ENCODE results near the gene CHURC1.

Gene CHURC1

DNA sequence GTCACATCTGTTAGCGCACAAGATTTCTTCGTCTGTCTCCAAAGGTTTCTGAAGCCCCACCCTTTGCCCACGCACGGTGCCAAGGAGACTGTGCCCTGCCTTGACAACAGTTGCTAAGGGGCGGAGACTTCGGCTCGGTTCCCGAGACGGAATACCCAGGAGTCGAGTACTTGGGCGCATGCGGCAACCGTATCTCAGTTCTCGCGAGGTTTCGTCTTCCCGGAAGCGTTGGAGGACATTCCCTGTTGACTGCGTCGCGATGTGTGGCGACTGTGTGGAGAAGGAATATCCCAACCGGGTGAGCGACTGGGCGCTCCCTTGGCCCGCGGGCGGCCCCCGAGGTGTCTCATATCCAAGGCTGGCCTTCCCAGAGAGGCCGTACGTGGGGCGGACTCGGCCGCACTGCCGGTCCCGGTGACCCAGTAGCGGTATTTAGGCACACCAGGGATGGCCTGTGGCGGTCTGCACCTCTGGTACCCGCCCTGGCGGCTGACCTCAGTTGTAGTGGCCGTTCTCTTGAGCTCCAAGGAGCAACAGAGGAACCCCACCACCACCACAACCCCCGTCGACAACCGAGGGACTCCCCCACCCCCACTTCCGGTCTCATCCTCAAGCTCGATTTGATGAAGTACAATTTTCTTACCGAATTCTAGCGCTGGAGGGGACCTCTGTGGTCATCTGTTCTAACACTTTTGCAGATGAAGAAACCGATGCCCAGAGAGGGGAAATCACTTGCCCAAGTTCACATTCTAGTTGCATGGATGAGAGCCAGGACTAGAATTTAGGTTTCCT is at the start of gene CHURC1:
Gene CHURC1 (plus strand): TSS at position 219 of the 792 bp plus-strand sequence. CDS start 41 bp downstream, at position 260.
- peak; percentile 100 for ATAC-seq
- Mint-ChIP-seq H3K4me1 (peaks cover 45% of the 10 kb centered on the region), H3K27ac (peak within 1 kb of the TSS; percentile 98), H3K27me3 (no peaks in the 10 kb centered on the region), H3K4me3 (peak within 1 kb of the TSS; percentile 94), H3K9me3 (no peaks in the 10 kb centered on the region), H3K36me3 (peaks cover 6% of the 10 kb centered on the region)

DNA sequence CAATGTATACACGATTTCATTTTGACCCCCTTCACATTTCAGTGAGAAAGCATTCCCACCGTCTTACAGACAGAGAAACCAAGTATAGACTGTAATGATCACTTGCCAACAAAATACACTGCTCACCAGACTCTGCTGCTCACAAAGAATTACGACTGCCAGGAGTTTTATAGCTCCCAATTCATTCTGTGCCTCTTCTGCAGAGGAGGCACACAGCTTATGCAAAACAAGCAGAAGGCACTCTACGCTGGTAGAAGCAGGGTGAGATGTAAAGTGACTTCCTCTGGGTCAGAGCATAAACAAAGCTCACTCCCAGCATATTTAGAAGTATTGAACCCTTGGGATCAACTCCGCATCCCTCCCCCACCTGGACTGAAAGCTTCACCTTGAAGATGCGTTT is 49.1 kb upstream of the CHURC1 start:
- H3K4me1 Mint-ChIP-seq = peaks cover 5% of the 10 kb centered on the region
- H3K27me3 Mint-ChIP-seq = peaks cover 30% of the 10 kb centered on the region
- no peaks in the 10 kb centered on the region for H3K9me3 Mint-ChIP-seq
- H3K27ac Mint-ChIP-seq = no peak overlapping the region
- H3K4me3 Mint-ChIP-seq = no peak overlapping the region
- H3K36me3 Mint-ChIP-seq = no peaks in the 10 kb centered on the region
- no peak for ATAC-seq

DNA sequence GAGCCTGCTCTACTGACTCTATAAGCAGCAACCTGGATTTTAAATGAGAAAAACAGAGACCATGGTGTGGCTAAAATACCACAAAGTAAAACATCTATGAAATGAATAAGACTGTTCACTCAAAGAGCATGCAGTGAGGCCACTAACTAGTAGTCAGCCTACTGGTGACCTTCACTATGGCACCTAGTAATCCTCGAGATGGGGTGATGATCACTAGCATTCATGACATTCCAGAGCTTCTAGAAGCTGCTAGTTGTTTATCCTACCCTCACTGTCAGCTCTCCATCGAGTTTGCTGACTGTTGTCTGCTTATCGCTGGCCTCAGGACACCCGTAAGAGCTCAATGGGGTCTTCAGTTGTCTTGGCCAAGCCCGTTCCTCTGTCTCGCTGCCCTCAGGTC is 48.3 kb upstream of the CHURC1 start:
- H3K36me3 Mint-ChIP-seq = no peaks in the 10 kb centered on the region
- no peak for ATAC-seq
- no peak overlapping the region for H3K4me3 Mint-ChIP-seq
- no peak overlapping the region for H3K27ac Mint-ChIP-seq
- H3K4me1 Mint-ChIP-seq = peaks cover 11% of the 10 kb centered on the region
- H3K27me3 Mint-ChIP-seq = peaks cover 30% of the 10 kb centered on the region
- H3K9me3 Mint-ChIP-seq = no peaks in the 10 kb centered on the region

DNA sequence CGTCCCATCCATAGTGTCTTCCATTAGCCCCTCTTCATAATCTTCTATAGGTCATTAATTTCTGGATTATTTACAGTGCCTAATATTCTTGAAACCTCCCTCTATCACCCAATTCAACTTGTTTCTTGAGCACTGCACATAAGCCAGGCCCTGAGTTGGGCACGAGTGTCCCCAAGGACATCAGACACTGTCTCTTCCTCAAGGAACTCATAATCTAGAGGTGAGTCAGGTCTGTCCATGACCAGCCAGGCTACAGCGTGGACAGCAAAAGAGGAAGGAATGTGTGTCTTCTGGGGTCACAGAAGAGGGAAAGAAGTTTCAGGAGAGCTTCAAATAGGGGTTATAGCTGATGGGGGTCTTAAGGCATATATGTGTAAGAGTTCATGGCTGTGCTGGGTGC is 47.1 kb upstream of the CHURC1 start:
- Mint-ChIP-seq H3K36me3 (no peaks in the 10 kb centered on the region), H3K27me3 (peaks cover 23% of the 10 kb centered on the region), H3K4me3 (no peak overlapping the region), H3K27ac (no peak overlapping the region), H3K9me3 (no peaks in the 10 kb centered on the region), H3K4me1 (peaks cover 11% of the 10 kb centered on the region)
- ATAC-seq = no peak

DNA sequence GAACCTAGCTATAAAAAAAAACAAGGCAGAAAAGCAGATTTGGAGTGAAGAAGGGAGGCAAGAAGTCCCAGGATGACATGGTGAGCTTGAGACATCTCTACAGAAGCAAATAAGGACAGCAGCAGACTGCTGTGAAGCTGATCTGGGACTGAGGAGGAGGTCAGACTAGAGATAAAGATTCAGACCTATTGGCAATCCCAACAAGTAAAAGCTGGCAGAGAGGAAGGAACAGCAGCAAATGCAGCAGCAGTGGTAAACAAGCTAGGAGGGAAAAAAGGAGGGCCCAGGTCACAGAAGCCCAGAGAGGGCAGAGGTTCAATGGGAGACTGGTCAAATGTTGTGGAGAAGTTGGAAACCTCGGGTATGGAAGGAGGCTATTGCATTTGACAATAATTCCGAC is 45.9 kb upstream of the CHURC1 start:
- H3K27ac Mint-ChIP-seq = no peak overlapping the region
- H3K4me1 Mint-ChIP-seq = peaks cover 11% of the 10 kb centered on the region
- no peak overlapping the region for H3K4me3 Mint-ChIP-seq
- peaks cover 5% of the 10 kb centered on the region for H3K9me3 Mint-ChIP-seq
- H3K27me3 Mint-ChIP-seq = peaks cover 34% of the 10 kb centered on the region
- H3K36me3 Mint-ChIP-seq = peaks cover 6% of the 10 kb centered on the region
- ATAC-seq = no peak

DNA sequence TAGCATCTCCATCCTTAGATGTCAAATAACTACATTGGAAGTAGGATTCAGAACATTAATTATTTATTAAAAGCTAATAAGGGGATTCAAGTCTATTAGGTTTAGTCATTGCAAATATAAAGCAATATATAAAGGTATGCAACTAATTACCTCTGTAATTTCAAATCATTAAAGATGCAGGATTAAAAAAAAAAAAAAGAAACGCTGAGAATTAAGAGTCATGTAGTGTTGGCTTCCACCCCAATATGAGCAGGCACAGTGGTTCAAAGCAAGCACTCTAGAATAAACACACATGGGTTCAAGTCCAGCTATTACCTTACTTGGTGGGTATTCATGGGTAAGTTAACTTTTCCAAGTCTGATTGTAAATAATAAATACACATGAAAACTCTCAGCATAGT is 45.4 kb upstream of the CHURC1 start:
- no peak for ATAC-seq
- peaks cover 35% of the 10 kb centered on the region for H3K27me3 Mint-ChIP-seq
- peaks cover 5% of the 10 kb centered on the region for H3K9me3 Mint-ChIP-seq
- no peak overlapping the region for H3K27ac Mint-ChIP-seq
- peaks cover 11% of the 10 kb centered on the region for H3K4me1 Mint-ChIP-seq
- peaks cover 6% of the 10 kb centered on the region for H3K36me3 Mint-ChIP-seq
- no peak overlapping the region for H3K4me3 Mint-ChIP-seq

DNA sequence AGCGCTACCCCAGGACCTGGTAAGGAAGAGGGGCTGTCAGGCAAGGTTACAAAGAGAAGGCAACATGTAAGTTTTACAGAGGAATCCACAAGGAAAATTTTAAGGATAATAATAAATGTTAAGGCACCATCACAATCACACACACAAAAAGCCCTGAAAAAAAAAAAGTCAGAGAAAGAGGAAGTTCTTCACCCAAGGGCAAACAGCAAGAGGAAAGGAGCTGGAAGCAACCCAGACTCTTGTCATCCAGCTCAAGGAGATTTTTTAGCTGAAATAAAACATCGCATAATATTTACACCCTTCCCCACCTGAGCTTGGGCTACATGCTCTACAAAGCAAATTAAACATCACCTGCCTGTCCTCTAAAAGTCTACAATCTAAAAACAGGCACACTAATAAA is 44.1 kb upstream of the CHURC1 start:
- peaks cover 5% of the 10 kb centered on the region for H3K9me3 Mint-ChIP-seq
- H3K27ac Mint-ChIP-seq = no peak overlapping the region
- H3K4me3 Mint-ChIP-seq = no peak overlapping the region
- no peak for ATAC-seq
- peaks cover 11% of the 10 kb centered on the region for H3K4me1 Mint-ChIP-seq
- H3K27me3 Mint-ChIP-seq = peaks cover 35% of the 10 kb centered on the region
- peaks cover 6% of the 10 kb centered on the region for H3K36me3 Mint-ChIP-seq

DNA sequence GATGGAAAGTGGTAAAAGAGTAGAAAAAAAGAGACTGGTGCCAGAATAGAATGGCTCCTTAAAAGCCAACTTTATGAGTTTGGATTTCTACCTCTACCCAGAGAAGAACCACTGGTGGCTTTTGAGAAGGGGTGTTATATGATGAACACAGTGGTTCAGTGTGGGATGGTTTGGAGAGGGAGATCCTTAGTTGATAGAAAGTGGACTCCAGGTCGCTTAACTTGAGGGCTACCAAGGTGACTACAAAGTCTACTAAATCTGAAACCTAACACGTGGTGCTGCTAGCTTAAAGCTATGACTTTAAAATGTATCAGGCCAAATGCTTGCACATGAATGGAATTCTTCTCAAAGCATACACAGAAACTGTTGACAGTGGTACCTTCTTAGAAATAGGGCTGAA is 42.9 kb upstream of the CHURC1 start:
- Mint-ChIP-seq H3K9me3 (peaks cover 5% of the 10 kb centered on the region), H3K36me3 (peaks cover 6% of the 10 kb centered on the region), H3K4me1 (peaks cover 11% of the 10 kb centered on the region), H3K4me3 (no peak overlapping the region), H3K27me3 (peaks cover 35% of the 10 kb centered on the region), H3K27ac (no peak overlapping the region)
- no peak for ATAC-seq

DNA sequence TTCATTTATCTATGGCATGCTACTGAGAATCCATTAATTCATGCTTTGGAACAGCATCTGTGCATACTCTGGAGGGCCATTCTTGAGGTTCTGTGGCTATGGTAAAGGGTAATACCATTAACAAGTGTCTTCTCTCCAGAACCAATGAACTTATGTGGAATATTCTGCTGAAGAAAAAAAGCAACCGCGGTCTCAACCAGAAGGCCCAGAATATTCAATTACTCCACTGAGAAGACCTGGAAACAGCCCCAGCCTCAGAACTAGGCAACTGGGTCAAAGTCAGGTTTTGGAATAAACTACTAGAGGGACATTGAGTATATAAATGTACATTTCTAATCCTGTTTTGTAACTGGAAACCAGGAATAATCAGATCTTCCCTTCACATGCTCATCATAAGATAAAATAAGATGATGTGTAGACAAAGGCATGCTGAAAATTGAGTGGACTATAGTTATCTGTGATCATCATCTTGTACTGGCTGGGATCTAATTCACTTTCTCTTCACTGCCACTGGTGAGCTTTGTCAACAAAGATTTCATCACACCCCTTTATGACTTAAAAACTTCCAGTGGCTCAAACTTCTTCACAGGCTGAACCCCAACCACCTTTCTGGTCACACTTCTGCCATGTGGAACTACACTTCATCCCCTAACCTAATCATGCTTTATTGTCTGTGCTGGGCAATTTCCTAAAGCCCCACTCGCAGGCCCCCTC is 40.6 kb upstream of the CHURC1 start:
- no peak for ATAC-seq
- Mint-ChIP-seq H3K4me1 (peaks cover 11% of the 10 kb centered on the region), H3K4me3 (no peak overlapping the region), H3K36me3 (peaks cover 6% of the 10 kb centered on the region), H3K27me3 (peaks cover 27% of the 10 kb centered on the region), H3K9me3 (peaks cover 5% of the 10 kb centered on the region), H3K27ac (no peak overlapping the region)

DNA sequence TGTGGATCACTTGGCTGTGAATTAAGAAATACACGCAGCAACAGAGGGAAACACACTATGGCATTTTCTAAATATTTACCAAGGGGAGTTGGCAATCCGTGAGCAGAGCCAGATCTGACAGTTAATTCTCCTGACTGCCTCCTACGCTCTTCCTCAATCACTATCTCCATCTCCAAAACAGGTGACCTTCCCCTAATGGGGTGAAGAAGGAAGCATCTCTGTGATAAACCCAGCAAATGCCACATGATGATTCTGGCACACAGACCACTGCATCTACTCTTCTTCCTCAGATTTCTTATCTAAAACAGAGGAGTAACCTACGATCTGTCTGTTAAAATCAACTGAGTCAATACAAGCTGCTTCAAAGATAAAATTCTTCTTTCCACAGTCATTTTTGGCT is 38.9 kb upstream of the CHURC1 start:
- Mint-ChIP-seq H3K36me3 (peaks cover 6% of the 10 kb centered on the region), H3K27me3 (peaks cover 37% of the 10 kb centered on the region), H3K9me3 (peaks cover 5% of the 10 kb centered on the region), H3K4me3 (no peak overlapping the region), H3K27ac (no peak overlapping the region), H3K4me1 (peaks cover 13% of the 10 kb centered on the region)
- ATAC-seq = no peak

DNA sequence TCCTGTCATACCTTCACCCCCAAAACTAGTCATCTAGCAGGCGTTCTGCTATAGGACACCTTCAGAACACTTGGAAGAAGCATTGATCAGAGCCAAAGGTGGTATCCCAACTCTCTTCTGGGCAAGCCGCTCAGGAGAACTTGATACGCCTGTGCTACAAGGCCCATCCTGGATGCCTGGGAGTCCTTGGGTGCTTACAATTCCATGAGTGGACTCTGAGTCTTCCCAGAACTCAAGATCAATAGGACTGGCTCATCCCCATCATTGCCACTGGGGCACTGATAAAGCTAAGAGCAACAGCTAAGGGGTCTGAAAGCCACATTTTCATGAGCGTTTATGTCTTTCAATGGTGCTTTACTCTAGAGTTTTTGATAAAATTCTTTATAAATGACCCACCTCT is 36.4 kb upstream of the CHURC1 start:
- peaks cover 15% of the 10 kb centered on the region for H3K4me1 Mint-ChIP-seq
- H3K9me3 Mint-ChIP-seq = peaks cover under 1% of the 10 kb centered on the region
- peaks cover 50% of the 10 kb centered on the region for H3K27me3 Mint-ChIP-seq
- peaks cover 4% of the 10 kb centered on the region for H3K36me3 Mint-ChIP-seq
- no peak overlapping the region for H3K4me3 Mint-ChIP-seq
- no peak overlapping the region for H3K27ac Mint-ChIP-seq
- no peak for ATAC-seq

DNA sequence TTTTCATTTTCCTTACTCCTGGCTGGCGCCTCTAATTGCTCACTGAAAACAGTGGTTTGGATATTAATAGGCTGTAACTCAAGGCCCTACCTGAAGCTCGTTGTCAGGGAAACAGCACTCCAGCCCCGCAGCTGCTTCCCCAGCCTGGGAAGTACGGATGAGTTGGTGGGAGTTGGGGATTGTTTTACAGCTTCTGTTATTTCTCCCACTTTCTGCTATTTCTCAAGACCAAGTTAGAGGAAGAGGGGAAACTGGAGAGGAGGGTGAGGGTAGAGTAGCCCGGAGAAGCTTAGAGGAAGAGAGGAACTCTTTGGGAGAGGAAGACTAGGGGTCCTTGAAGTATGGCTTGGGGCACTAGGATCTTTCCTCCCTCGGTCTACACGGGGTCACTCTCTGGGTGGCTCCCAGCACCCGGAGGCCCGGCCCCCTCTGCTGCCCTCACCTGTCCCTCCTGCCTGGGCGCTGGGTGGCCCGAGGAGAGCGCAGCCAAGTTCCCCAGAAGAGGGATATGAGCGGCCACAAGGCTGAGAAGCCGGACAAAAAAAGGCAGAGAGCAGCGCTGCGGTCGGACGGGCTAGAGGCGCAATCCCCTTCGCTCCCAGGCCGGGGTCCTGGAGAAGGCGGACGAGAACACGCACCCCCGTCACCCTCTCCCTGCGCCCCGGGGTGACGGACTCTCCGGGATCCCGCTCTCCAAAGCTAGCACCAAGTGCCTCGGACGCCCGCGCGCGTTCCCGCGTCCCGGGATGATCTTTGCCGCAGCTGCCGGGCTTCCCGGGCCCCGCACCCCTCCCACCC is 35.2 kb upstream of the CHURC1 start:
- peak; percentile 24 for ATAC-seq
- H3K27ac Mint-ChIP-seq = no peak overlapping the region
- no peaks in the 10 kb centered on the region for H3K9me3 Mint-ChIP-seq
- H3K4me1 Mint-ChIP-seq = peaks cover 15% of the 10 kb centered on the region
- H3K27me3 Mint-ChIP-seq = peaks cover 55% of the 10 kb centered on the region
- peak overlapping the region; percentile 53 for H3K4me3 Mint-ChIP-seq
- no peaks in the 10 kb centered on the region for H3K36me3 Mint-ChIP-seq

DNA sequence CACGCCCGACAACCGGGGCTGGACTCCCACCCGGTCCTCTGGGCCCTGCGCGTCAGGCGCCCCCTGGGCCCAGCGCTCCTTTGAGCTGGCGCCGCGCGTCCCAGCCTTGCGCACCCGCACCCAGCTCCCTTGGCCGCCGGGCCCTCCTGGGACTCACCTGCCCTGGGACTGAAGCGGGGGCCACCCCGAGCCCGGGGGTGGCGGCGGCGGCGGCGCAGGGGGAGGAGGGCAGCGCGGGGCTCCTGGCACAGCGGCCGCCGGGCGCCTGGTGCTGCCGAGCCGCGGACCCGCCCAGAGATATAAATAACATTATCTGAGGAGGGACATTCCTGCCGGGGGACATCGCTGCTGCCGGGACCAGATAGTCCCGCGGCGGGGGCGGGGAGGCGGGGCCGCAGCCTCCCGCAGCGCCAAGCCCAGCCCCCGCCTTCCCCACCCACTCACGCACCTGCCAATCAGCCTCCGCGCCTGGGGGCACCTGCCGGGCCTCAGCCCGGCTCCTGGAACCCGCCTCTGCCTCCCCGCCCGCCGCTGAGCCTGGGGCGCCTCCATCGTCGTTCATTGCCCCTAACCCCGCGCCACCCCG is 34.5 kb upstream of the CHURC1 start, which contains the start of gene SPTB:
Gene SPTB (minus strand): TSS at position 273 of the 586 bp plus-strand sequence. CDS start 56,813 bp downstream, outside the sequence.
- Mint-ChIP-seq H3K9me3 (no peaks in the 10 kb centered on the region), H3K27me3 (peaks cover 62% of the 10 kb centered on the region), H3K36me3 (no peaks in the 10 kb centered on the region), H3K4me3 (peak within 1 kb of the TSS; percentile 84), H3K4me1 (peaks cover 15% of the 10 kb centered on the region), H3K27ac (no peak within 1 kb of the TSS)
- ATAC-seq = peak; percentile 79

DNA sequence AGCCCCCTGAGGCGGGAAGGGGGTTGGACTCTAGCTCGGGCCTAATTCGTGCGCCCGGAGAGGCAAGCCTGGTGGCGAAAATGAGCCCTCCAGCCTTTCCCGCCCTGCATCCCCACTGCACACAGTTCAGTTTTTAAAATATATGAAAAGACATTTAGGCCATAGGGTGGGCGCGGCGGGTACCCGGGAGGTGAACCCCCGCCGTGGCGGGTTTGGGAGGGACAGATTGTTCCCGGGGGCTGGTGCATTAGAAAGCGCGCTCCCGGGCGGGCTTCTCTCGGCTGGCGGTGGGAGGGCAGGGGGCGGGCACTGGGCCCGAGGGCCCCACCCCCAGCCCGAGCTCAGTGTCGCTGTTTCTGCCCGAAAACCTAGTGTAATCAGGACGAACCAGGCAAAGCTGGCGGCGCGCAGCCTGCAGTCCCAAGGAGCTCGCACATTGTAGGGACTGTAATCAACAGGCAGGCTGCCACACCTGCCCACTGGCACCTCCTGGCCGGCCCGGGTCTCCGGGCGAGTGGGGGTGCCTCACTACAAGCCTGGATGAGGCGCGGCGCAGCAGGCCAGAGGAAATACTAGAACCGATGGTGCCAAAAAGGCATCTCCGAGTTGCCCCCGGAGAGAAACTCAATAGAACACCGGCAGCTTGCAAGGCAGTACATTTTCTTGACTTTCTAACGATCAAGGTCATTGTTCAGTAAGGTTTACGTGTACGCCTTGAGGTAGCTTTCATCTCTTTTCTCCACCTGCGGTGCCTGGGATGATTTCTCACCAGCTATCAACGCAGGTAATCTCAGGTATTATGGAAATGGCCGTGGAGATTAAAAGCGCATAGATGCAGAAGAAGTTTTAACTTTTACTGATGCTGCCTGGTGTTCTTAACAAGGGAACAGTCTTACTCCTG is 33.8 kb upstream of the CHURC1 start:
- Mint-ChIP-seq H3K27ac (no peak overlapping the region), H3K36me3 (no peaks in the 10 kb centered on the region), H3K4me1 (peaks cover 15% of the 10 kb centered on the region), H3K9me3 (no peaks in the 10 kb centered on the region), H3K27me3 (peaks cover 64% of the 10 kb centered on the region), H3K4me3 (peak overlapping the region; percentile 84)
- peak; percentile 69 for ATAC-seq
